CD8-positive, alpha-beta memory T cell (primary cell): Measurements from ENCODE around the gene DTYMK. TPM values are rescaled to one million over a fixed set of nuclear protein-coding genes. Genes with fewer than 3 reads are reported as not detected.

ENCODE experiments used
- CTCF ChIA-PET: fragments of 350-600 bp; sonication (Branson Sonifier 250); formaldehyde crosslinking; loops from one replicate; lab custom pipeline; 2021; ENCODE audit warnings: antibody characterized with exemption; lab: Charles Lee
- POLR2A ChIA-PET: fragments of 350-600 bp; sonication (Branson Sonifier 250); formaldehyde crosslinking; loops from one replicate; lab custom pipeline; 2021; ENCODE audit warnings: antibody characterized with exemption; lab: Charles Lee
- DNase-seq, 5 donors: peaks; one replicate each; pipeline versions ENCODE4 v3.0.0 to v3.0.0-alpha.2; 2020 to 2022; ENCODE audit warnings: mixed read lengths in 1 of 5
- H3K27ac ChIP-seq: one replicate; pipeline ENCODE4 v1.7.0; 2013; ENCODE audit warnings: low read depth, mild to moderate bottlenecking, low read length, moderate library complexity
- H3K27me3 ChIP-seq: 2 replicates; pipeline ENCODE4 v1.7.0; 2013; ENCODE audit warnings: low read length, mild to moderate bottlenecking; ENCODE audit not compliant: insufficient read depth, poor library complexity, severe bottlenecking
- H3K36me3 ChIP-seq: 2 replicates; pipeline ENCODE4 v1.7.0; 2013; ENCODE audit warnings: mild to moderate bottlenecking, low read length, moderate library complexity; ENCODE audit not compliant: insufficient read depth
- H3K4me1 ChIP-seq: 2 replicates; pipeline ENCODE4 v1.7.0; 2013; ENCODE audit warnings: mild to moderate bottlenecking, low read length, moderate library complexity; ENCODE audit not compliant: insufficient read depth
- H3K4me3 ChIP-seq: 2 replicates; pipeline ENCODE4 v1.7.0; 2013; ENCODE audit warnings: mild to moderate bottlenecking, low read length
- H3K9me3 ChIP-seq: 2 replicates; pipeline ENCODE4 v1.7.0; 2013; ENCODE audit warnings: mild to moderate bottlenecking, low read length
- H3K27ac Mint-ChIP-seq, 8 donors: one replicate each; pipeline ENCODE4 v1.8.0; 2020 to 2021; ENCODE audit warnings: mixed read lengths in 8 of 8, mild to moderate bottlenecking in 6 of 8, inconsistent platforms in 3 of 8, moderate library complexity in 3 of 8
- H3K27me3 Mint-ChIP-seq, 2 donors: one replicate each; pipeline ENCODE4 v1.8.0; 2020 to 2021; ENCODE audit warnings: mixed read lengths in 2 of 2, mild to moderate bottlenecking in 1 of 2, moderate library complexity in 1 of 2
- H3K36me3 Mint-ChIP-seq, 3 donors: one replicate each; pipeline ENCODE4 v1.8.0; 2020 to 2021; ENCODE audit warnings: mixed read lengths in 3 of 3, inconsistent platforms in 1 of 3, mild to moderate bottlenecking in 1 of 3
- H3K4me1 Mint-ChIP-seq, 3 donors: one replicate each; pipeline ENCODE4 v1.8.0; 2020 to 2021; ENCODE audit warnings: mixed read lengths in 3 of 3, inconsistent platforms in 1 of 3, mild to moderate bottlenecking in 1 of 3
- H3K4me3 Mint-ChIP-seq, 7 donors: one replicate each; pipeline ENCODE4 v1.8.0; 2020 to 2021; ENCODE audit warnings: mixed read lengths in 7 of 7, mild to moderate bottlenecking in 6 of 7, moderate library complexity in 4 of 7, inconsistent platforms in 2 of 7
- H3K9me3 Mint-ChIP-seq, 5 donors: one replicate each; pipeline ENCODE4 v1.8.0; 2020 to 2022; ENCODE audit warnings: mixed read lengths in 5 of 5, mild to moderate bottlenecking in 3 of 5, moderate library complexity in 2 of 5, inconsistent platforms in 1 of 5
- polyA plus RNA-seq: library from polyadenylated mRNA; unstranded; fragments of 300-500 nt; fragmentation: Illumina TruSeq; gene quantifications from one replicate; pipeline ENCODE4 v1.2.3, GENCODE V29; 2021
- total RNA-seq, 2 experiments: library from RNA; stranded (reverse); gene quantifications; one replicate each; pipeline ENCODE4 v1.2.3, GENCODE V29; 2021

Gene DTYMK
- total and polyA plus RNA-seq, 3 experiments from 2014 or later, result 41.1 to 134 (median 131) TPM

GRCh38 chr2:241702155-241703031 is 15.8 kb upstream of the DTYMK start:
- ChIA-PET CTCF (interaction anchor here (0.7 to 4.0 kb wide), 16 partner anchors 10 to 176 kb away, joined by 3 to 30 read pairs (median 3); partner anchors contain the start of genes D2HGDH and DTYMK), POLR2A (interaction anchor here (0.9 to 5.9 kb wide), 10 partner anchors 15 to 601 kb away, joined by 3 to 50 read pairs (median 6); partner anchors contain the start of genes ATG4B, D2HGDH, DTYMK and HDLBP)
- H3K4me1 ChIP-seq, result peaks cover 7% of the 10 kb centered on the region
- peaks cover 14 to 26% (median 20%) of the 10 kb centered on the region in 3 donors for H3K4me1 Mint-ChIP-seq
- H3K36me3 ChIP-seq, result peaks cover 13% of the 10 kb centered on the region
- no peaks in the 10 kb centered on the region for H3K27me3 Mint-ChIP-seq
- H3K9me3 Mint-ChIP-seq, result no peaks in the 10 kb centered on the region
- no peaks in the 10 kb centered on the region for H3K9me3 ChIP-seq
- H3K36me3 Mint-ChIP-seq, result peaks cover 11 to 28% (median 14%) of the 10 kb centered on the region in 3 donors
- peak overlapping the region; percentile 65 for H3K27ac ChIP-seq
- peak overlapping the region; percentile 34 to 97 (median 86) for H3K27ac Mint-ChIP-seq
- peak overlapping the region; percentile 68 for H3K4me3 ChIP-seq
- H3K4me3 Mint-ChIP-seq, result peak overlapping the region; percentile 78 to 88 (median 84)
- H3K27me3 ChIP-seq, result no peaks in the 10 kb centered on the region
- peak; percentile 85 to 94 (median 91) for DNase-seq

- peaks cover 9% of the 10 kb centered on the region for H3K36me3 ChIP-seq
- H3K27ac Mint-ChIP-seq, result peak within 1 kb of the TSS; percentile 82 to 97 (median 90)
- CTCF ChIA-PET, result interaction anchor here (0.8 to 4.0 kb wide), 14 partner anchors 9 to 177 kb away, joined by 3 to 30 read pairs (median 4); partner anchors contain the start of genes D2HGDH and DTYMK
Observed at GRCh38 chr2:241701399-241702154, 15.0 kb upstream of the DTYMK start, which contains the start of gene ING5. Gene ING5, plus strand, starts transcription at chr2:241702039. Its CDS starts 27 bp downstream, at chr2:241702066.

GRCh38 chr2:241701149-241701398 is 14.5 kb upstream of the DTYMK start:
- no peaks in the 10 kb centered on the region for H3K27me3 Mint-ChIP-seq
- ChIA-PET CTCF (interaction anchor here (0.7 to 4.0 kb wide), 8 partner anchors 12 to 178 kb away, joined by 3 to 30 read pairs (median 5); partner anchors contain the start of genes D2HGDH and DTYMK), POLR2A (interaction anchor here (1.6 to 5.9 kb wide), 3 partner anchors 14 to 167 kb away, joined by 14 to 50 read pairs (median 24); partner anchors contain the start of genes D2HGDH and DTYMK)
- Histone ChIP-seq H3K9me3 (no peaks in the 10 kb centered on the region), H3K27me3 (no peaks in the 10 kb centered on the region), H3K36me3 (peaks cover 6% of the 10 kb centered on the region), H3K4me1 (peaks cover 7% of the 10 kb centered on the region), H3K27ac (peak overlapping the region; percentile 51), H3K4me3 (peak overlapping the region; percentile 51)
- peaks cover 2 to 19% (median 5%) of the 10 kb centered on the region in 3 donors for H3K36me3 Mint-ChIP-seq
- DNase-seq, result no peak
- peak overlapping the region; percentile 83 to 93 (median 87) for H3K4me3 Mint-ChIP-seq
- peaks cover 14 to 26% (median 20%) of the 10 kb centered on the region in 3 donors for H3K4me1 Mint-ChIP-seq
- peak overlapping the region; percentile 57 to 93 (median 81) for H3K27ac Mint-ChIP-seq
- H3K9me3 Mint-ChIP-seq, result no peaks in the 10 kb centered on the region

More at GRCh38 chr2:241701399-241702154, 15.0 kb upstream of the DTYMK start, which contains the start of gene ING5:
- DNase-seq, result peak; percentile 93 to 96 (median 95)
- H3K4me1 ChIP-seq, result peaks cover 7% of the 10 kb centered on the region
- no peaks in the 10 kb centered on the region for H3K9me3 ChIP-seq
- Mint-ChIP-seq H3K4me1 (peaks cover 14 to 26% (median 20%) of the 10 kb centered on the region in 3 donors), H3K27me3 (no peaks in the 10 kb centered on the region), H3K36me3 (peaks cover 6 to 21% (median 7%) of the 10 kb centered on the region in 3 donors), H3K4me3 (peak within 1 kb of the TSS; percentile 84 to 93 (median 87)), H3K9me3 (no peaks in the 10 kb centered on the region)
- no peaks in the 10 kb centered on the region for H3K27me3 ChIP-seq
- POLR2A ChIA-PET, result interaction anchor here (0.6 to 5.9 kb wide), 11 partner anchors 12 to 600 kb away, joined by 3 to 50 read pairs (median 6); partner anchors contain the start of genes ATG4B, D2HGDH, DTYMK and HDLBP
- H3K4me3 ChIP-seq, result peak within 1 kb of the TSS; percentile 68
- H3K27ac ChIP-seq, result peak within 1 kb of the TSS; percentile 65

- Histone ChIP-seq H3K27ac (no peak overlapping the region), H3K4me3 (no peak overlapping the region), H3K36me3 (peaks cover under 1% of the 10 kb centered on the region), H3K27me3 (no peaks in the 10 kb centered on the region), H3K9me3 (no peaks in the 10 kb centered on the region), H3K4me1 (no peaks in the 10 kb centered on the region)
- no peaks in the 10 kb centered on the region for H3K9me3 Mint-ChIP-seq
- peak overlapping the region in 1 of 8 donors; percentile 82 for H3K27ac Mint-ChIP-seq
- ChIA-PET POLR2A (no interaction called here), CTCF (no interaction called here)
- no peak for DNase-seq
- no peak overlapping the region for H3K4me3 Mint-ChIP-seq
- peaks cover 0 to 30% (median 0%) of the 10 kb centered on the region in 3 donors for H3K36me3 Mint-ChIP-seq
- H3K27me3 Mint-ChIP-seq, result no peaks in the 10 kb centered on the region
- peaks cover 2 to 9% (median 8%) of the 10 kb centered on the region in 3 donors for H3K4me1 Mint-ChIP-seq
Observed at GRCh38 chr2:241695651-241696050, 9.0 kb upstream of the DTYMK start.

GRCh38 chr2:241692448-241692847 is 5.8 kb upstream of the DTYMK start:
- Mint-ChIP-seq H3K27me3 (no peaks in the 10 kb centered on the region), H3K9me3 (no peaks in the 10 kb centered on the region), H3K4me3 (no peak overlapping the region), H3K4me1 (peaks cover 13 to 23% (median 19%) of the 10 kb centered on the region in 3 donors), H3K27ac (no peak overlapping the region), H3K36me3 (peaks cover 0 to 41% (median 2%) of the 10 kb centered on the region in 3 donors)
- DNase-seq, result no peak
- Histone ChIP-seq H3K36me3 (peaks cover 7% of the 10 kb centered on the region), H3K27ac (no peak overlapping the region), H3K9me3 (no peaks in the 10 kb centered on the region), H3K4me1 (peaks cover 18% of the 10 kb centered on the region), H3K4me3 (no peak overlapping the region), H3K27me3 (no peaks in the 10 kb centered on the region)
- ChIA-PET POLR2A (no interaction called here), CTCF (interaction anchor here (1.1 to 1.2 kb wide), 2 partner anchors 10 to 97 kb away, joined by 3 read pairs; partner anchors contain the start of gene ING5)

- Mint-ChIP-seq H3K4me1 (peaks cover 20 to 31% (median 29%) of the 10 kb centered on the region in 3 donors), H3K27ac (peak overlapping the region in 1 of 8 donors; percentile 35), H3K4me3 (peak overlapping the region in 1 of 7 donors; percentile 23), H3K27me3 (no peaks in the 10 kb centered on the region), H3K36me3 (peaks cover 0 to 44% (median 2%) of the 10 kb centered on the region in 3 donors), H3K9me3 (no peaks in the 10 kb centered on the region)
- no peak for DNase-seq
- H3K27ac ChIP-seq, result no peak overlapping the region
- no peak overlapping the region for H3K4me3 ChIP-seq
- CTCF ChIA-PET, result no interaction called here
- POLR2A ChIA-PET, result no interaction called here
- H3K27me3 ChIP-seq, result no peaks in the 10 kb centered on the region
- H3K4me1 ChIP-seq, result peaks cover 25% of the 10 kb centered on the region
- no peaks in the 10 kb centered on the region for H3K9me3 ChIP-seq
- peaks cover 7% of the 10 kb centered on the region for H3K36me3 ChIP-seq
Observed at GRCh38 chr2:241690202-241690717, 3.6 kb upstream of the DTYMK start.

GRCh38 chr2:241689306-241689705 is 2.7 kb upstream of the DTYMK start:
- no peaks in the 10 kb centered on the region for H3K27me3 Mint-ChIP-seq
- peaks cover 0 to 39% (median 2%) of the 10 kb centered on the region in 3 donors for H3K36me3 Mint-ChIP-seq
- ChIA-PET CTCF (interaction anchor here (0.5 to 2.1 kb wide), 4 partner anchors 8 to 189 kb away, joined by 3 to 10 read pairs (median 6); partner anchors contain the start of gene ING5), POLR2A (no interaction called here)
- H3K27ac Mint-ChIP-seq, result peak overlapping the region in 4 of 8 donors; percentile 24 to 87 (median 56)
- Histone ChIP-seq H3K4me1 (peaks cover 25% of the 10 kb centered on the region), H3K4me3 (no peak overlapping the region), H3K9me3 (no peaks in the 10 kb centered on the region), H3K36me3 (peaks cover 8% of the 10 kb centered on the region), H3K27ac (no peak overlapping the region), H3K27me3 (no peaks in the 10 kb centered on the region)
- DNase-seq, result peak in 1 of 5 donors; percentile 74
- H3K4me3 Mint-ChIP-seq, result peak overlapping the region in 4 of 7 donors; percentile 23 to 64 (median 60)
- H3K9me3 Mint-ChIP-seq, result no peaks in the 10 kb centered on the region
- peaks cover 21 to 35% (median 29%) of the 10 kb centered on the region in 3 donors for H3K4me1 Mint-ChIP-seq
